WI38 (cell line): Measurements from ENCODE around the gene MARCHF9.
A peak's percentile ranks its signal among the peaks of the same experiment; 100 is the strongest.

ENCODE experiments used
- H3K4me3 ChIP-seq: 2 replicates; pipeline ENCODE4 v1.5.1; 2011; ENCODE audit warnings: low read depth, mild to moderate bottlenecking, control low read depth, low read length
- CTCF ChIP-seq: IDR thresholded peaks from 2 replicates; pipeline ENCODE4 v1.5.1; 2012; ENCODE audit warnings: low read depth, mild to moderate bottlenecking, control low read depth, low read length

MARCHF9 gene

GRCh38 chr12:57749061-57749460 lies 5.8 kb upstream of the MARCHF9 start:
- TF ChIP-seq CTCF, result no peak
- no peak overlapping the region for H3K4me3 ChIP-seq

- TF ChIP-seq CTCF, result no peak
- peak overlapping the region; percentile 89 for H3K4me3 ChIP-seq
These were observed 4.1 kb upstream of the MARCHF9 start for GRCh38 chr12:57750561-57751431.

GRCh38 chr12:57751432-57751787 lies 3.5 kb upstream of the MARCHF9 start:
- H3K4me3 ChIP-seq, result peak overlapping the region; percentile 89
- no peak for TF ChIP-seq CTCF

GRCh38 chr12:57751788-57752667 lies 2.9 kb upstream of the MARCHF9 start, which contains the start of gene CDK4:
TSS of gene CDK4 (minus strand) at chr12:57752310. CDS start at chr12:57751717, 593 bp downstream.
- TF ChIP-seq CTCF, result no peak
- H3K4me3 ChIP-seq, result peak within 1 kb of the TSS; percentile 89

GRCh38 chr12:57752668-57753000 lies 2.3 kb upstream of the MARCHF9 start:
- H3K4me3 ChIP-seq, result peak overlapping the region; percentile 24
- no peak for TF ChIP-seq CTCF

GRCh38 chr12:57753756-57754337 lies 1.1 kb upstream of the MARCHF9 start:
- TF ChIP-seq CTCF, result no peak
- H3K4me3 ChIP-seq, result no peak overlapping the region

- TF ChIP-seq CTCF, result no peak
- H3K4me3 ChIP-seq, result peak overlapping the region; percentile 60
These were observed 221 bp downstream of the MARCHF9 start for GRCh38 chr12:57755194-57755453.
